PC-3 (cell line): Measurements from ENCODE around the gene RGS10.

Experiments
- CTCF ChIP-seq: fragments of 300-600 bp; sonication (generic); conservative IDR thresholded peaks from 2 replicates; pipeline ENCODE4 v1.5.1; 2017; ENCODE audit warnings: antibody characterized with exemption, low read depth, mild to moderate bottlenecking, low read length
- EZH2 ChIP-seq: fragments of 300-600 bp; sonication (generic); IDR thresholded peaks from one replicate; pipeline ENCODE4 v1.6.1; 2017; ENCODE audit warnings: antibody characterized with exemption, mild to moderate bottlenecking, low read length; ENCODE audit not compliant: unreplicated experiment

GRCh38 chr10:119578355-119578754 is 35.8 kb upstream of the RGS10 start:
- no peak for TF ChIP-seq EZH2
- TF ChIP-seq CTCF: no peak
